ENCODE data around the gene IL17F.

Gene IL17F

GRCh38 chr6:52244400-52244799 lies at the start of gene IL17F:
TSS of gene IL17F (minus strand) at chr6:52244500. CDS start at chr6:52244429, 71 bp downstream.
- Histone ChIP-seq H3K4me1 (ENCODE audit: insufficient read depth, low read length) (no peaks in the 10 kb centered on the region), H3K9ac (ENCODE audit: low read depth, low read length) (no peak within 1 kb of the TSS), H3K36me3 (ENCODE audit: insufficient read depth, low read length) (no peaks in the 10 kb centered on the region), H3K9me3 (ENCODE audit: control insufficient read depth, insufficient read depth, low read length) (no peaks in the 10 kb centered on the region)

- Histone ChIP-seq H3K9ac (ENCODE audit: low read depth, low read length) (no peak overlapping the region), H3K4me1 (ENCODE audit: insufficient read depth, low read length) (no peaks in the 10 kb centered on the region), H3K36me3 (ENCODE audit: insufficient read depth, low read length) (no peaks in the 10 kb centered on the region), H3K9me3 (ENCODE audit: control insufficient read depth, insufficient read depth, low read length) (peaks cover 8% of the 10 kb centered on the region; the same call in 1 of the 2 replicates)
Measured at GRCh38 chr6:52293067-52293466, 48.8 kb upstream of the IL17F start.

DNA sequence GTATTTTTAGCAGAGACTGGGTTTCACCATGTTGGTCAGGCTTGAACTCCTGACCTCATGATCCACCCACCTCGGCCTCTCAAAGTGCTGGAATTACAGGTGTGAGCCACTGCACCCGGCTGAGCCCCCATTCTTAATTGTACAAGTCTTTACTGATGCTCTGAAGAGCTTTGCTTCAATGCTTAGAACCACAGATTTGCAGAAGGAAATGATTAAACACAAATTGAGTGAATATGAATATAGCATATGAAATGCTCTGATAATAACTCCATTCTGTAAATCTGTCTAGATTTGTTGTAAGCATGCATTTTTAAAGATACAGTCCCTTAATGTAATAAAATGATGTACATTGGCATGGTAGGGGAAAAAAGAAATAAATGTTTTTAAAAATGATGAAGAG lies 44.5 kb upstream of the IL17F start:
- no peaks in the 10 kb centered on the region for H3K36me3 ChIP-seq (ENCODE audit: insufficient read depth, low read length)
- no peak overlapping the region for H3K9ac ChIP-seq (ENCODE audit: low read depth, low read length)
- no peaks in the 10 kb centered on the region; the same call in 1 of the 2 replicates for H3K4me1 ChIP-seq (ENCODE audit: insufficient read depth, low read length)
- no peaks in the 10 kb centered on the region for H3K9me3 ChIP-seq (ENCODE audit: control insufficient read depth, insufficient read depth, low read length)

DNA sequence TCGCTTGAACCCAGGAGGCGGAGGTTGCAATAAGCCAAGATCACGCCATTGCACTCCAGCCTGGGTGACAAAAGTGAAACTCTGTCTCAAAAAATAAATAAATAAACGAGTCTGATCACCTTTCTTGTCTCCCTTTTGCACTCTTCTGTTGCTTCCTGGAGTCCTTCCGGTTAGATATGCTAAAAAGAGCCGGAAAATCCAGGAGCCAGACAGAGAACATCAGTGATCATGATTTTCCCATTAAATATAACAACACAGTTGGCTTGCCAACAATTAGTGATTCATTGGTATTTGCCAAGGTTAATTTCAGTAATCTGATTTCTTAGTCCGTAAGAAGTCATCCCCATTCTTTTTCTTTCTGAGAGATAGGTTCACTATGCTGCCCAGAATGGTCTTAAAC lies 43.9 kb upstream of the IL17F start:
- H3K9ac ChIP-seq (ENCODE audit: low read depth, low read length): no peak overlapping the region
- H3K4me1 ChIP-seq (ENCODE audit: insufficient read depth, low read length): no peaks in the 10 kb centered on the region; the same call in 1 of the 2 replicates
- peaks cover under 1% of the 10 kb centered on the region; the same call in 1 of the 2 replicates for H3K36me3 ChIP-seq (ENCODE audit: insufficient read depth, low read length)
- no peaks in the 10 kb centered on the region for H3K9me3 ChIP-seq (ENCODE audit: control insufficient read depth, insufficient read depth, low read length)

DNA sequence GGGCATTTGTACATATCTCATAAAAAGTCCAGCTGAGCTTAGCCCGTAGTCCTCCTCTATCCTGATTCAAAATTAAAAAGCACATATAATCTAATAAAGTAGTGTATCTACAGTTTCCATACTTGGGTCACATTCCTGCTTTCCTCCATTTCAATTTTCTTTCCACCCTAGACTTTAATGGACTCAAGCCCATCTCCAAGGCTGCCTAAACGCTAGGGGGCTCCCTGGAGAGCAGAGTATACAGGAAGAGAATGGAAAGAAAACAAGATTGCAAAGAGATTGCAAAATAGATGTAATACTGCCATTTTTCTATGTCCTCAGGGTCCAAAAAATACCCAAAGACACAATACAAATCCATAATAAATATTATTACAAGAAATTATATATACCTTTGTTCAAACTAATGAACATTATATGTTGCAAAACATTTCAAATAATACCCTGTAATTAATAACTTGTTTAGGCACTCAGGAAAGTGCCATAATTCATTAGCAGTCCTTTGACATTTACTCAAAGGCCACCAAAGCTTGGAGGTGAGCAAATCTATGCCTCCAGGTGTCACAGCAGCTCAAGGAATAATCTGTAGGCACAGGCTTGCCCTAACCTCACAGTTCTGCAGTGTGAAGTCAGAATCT lies 42.6 kb upstream of the IL17F start:
- Histone ChIP-seq H3K9ac (ENCODE audit: low read depth, low read length) (no peak overlapping the region), H3K9me3 (ENCODE audit: control insufficient read depth, insufficient read depth, low read length) (no peaks in the 10 kb centered on the region), H3K4me1 (ENCODE audit: insufficient read depth, low read length) (no peaks in the 10 kb centered on the region; the same call in 1 of the 2 replicates), H3K36me3 (ENCODE audit: insufficient read depth, low read length) (peaks cover 14% of the 10 kb centered on the region)

DNA sequence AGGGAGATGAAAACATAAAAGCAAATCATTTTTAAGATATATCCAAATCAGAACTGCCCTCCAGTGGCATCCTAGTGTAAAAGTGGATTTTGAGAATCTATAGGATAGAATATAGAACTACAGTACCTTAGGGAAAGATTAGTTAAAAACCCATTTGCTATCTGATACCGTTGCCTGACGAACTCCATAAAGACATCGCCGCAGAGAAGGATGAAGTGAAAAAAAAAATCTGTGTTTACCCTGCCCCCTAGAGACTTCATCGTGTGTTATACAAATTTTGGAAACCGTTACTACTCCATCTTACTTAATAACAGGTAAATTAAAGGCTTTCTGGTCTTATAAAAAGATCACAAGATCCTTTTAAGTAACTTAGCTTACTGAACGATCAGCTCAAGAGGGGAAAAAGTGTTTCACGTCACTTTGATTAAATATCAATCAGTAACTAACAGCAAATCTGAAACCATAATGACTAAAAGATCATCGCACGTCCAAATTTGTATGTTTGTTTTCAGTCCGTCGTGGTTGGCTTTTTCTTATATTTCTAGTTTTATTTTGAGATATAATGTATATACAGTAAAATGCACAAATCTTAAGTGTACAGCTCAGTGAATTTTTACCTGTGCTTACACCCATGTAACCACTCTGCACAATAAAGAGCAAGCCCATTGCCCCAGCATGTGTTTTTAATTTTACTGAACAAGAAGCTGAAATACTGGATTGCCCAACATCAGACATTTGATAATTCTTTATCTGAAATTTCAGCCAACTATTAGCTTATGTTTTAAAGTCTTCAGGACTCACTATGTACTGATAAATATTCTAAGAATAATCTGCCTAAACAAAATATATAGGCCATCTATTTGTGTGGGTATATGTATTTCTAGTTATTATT lies 41.1 kb upstream of the IL17F start:
- no peaks in the 10 kb centered on the region; the same call in 1 of the 2 replicates for H3K4me1 ChIP-seq (ENCODE audit: insufficient read depth, low read length)
- peak overlapping the region; percentile 60 for H3K9ac ChIP-seq (ENCODE audit: low read depth, low read length)
- H3K36me3 ChIP-seq (ENCODE audit: insufficient read depth, low read length): peaks cover 28% of the 10 kb centered on the region
- H3K9me3 ChIP-seq (ENCODE audit: control insufficient read depth, insufficient read depth, low read length): no peaks in the 10 kb centered on the region

DNA sequence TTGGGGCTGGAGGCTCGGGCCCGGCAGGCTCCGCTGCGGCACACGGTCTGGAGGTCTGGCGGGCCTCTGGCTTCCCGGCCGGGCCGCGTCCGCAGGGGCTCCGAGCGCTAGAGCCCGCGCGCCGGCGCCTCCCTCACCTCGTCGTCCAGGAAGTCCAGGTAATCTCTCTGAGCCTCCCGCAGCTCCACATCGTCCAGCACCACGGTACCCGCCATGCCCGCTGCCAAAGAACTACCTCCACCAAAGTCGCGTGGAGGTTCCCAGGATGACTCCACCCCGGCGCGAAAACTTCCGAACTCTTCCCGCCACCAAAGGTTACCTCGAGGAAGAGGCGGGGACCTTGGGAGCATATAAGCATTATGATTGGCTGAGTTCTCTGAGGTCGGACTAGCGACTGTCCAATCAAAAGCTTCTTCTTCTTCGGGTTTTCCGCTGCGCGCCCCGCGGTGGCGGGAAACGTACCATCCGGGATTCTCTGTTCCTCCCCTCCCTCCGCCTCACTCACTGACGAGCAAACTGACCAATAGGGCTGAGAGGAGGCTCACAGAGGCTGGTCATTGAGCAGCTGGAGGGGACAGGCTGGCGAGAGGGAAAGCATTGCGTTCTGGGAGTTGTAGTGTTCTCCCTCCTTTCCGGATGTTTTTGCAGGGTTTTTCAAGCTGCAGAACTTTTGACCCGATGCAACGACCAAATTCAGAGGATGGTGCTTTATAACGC lies 40.3 kb upstream of the IL17F start, which contains the start of gene MCM3:
Gene MCM3 (minus strand): TSS at position 283 of the 717 bp plus-strand sequence. CDS start 68 bp downstream, at position 215.
- peak within 1 kb of the TSS; percentile 89 for H3K9ac ChIP-seq (ENCODE audit: low read depth, low read length)
- H3K4me1 ChIP-seq (ENCODE audit: insufficient read depth, low read length): no peaks in the 10 kb centered on the region; the same call in 1 of the 2 replicates
- peaks cover 36% of the 10 kb centered on the region for H3K36me3 ChIP-seq (ENCODE audit: insufficient read depth, low read length)
- H3K9me3 ChIP-seq (ENCODE audit: control insufficient read depth, insufficient read depth, low read length): no peaks in the 10 kb centered on the region

- H3K9me3 ChIP-seq (ENCODE audit: control insufficient read depth, insufficient read depth, low read length): no peaks in the 10 kb centered on the region
- H3K4me1 ChIP-seq (ENCODE audit: insufficient read depth, low read length): no peaks in the 10 kb centered on the region; the same call in 1 of the 2 replicates
- H3K36me3 ChIP-seq (ENCODE audit: insufficient read depth, low read length): peaks cover 40% of the 10 kb centered on the region
- H3K9ac ChIP-seq (ENCODE audit: low read depth, low read length): peak overlapping the region; percentile 89
Measured at GRCh38 chr6:52284131-52284459, 39.8 kb upstream of the IL17F start.

GRCh38 chr6:52283111-52283510 lies 38.8 kb upstream of the IL17F start:
- Histone ChIP-seq H3K4me1 (ENCODE audit: insufficient read depth, low read length) (no peaks in the 10 kb centered on the region; the same call in 1 of the 2 replicates), H3K9me3 (ENCODE audit: control insufficient read depth, insufficient read depth, low read length) (no peaks in the 10 kb centered on the region), H3K36me3 (ENCODE audit: insufficient read depth, low read length) (peaks cover 48% of the 10 kb centered on the region), H3K9ac (ENCODE audit: low read depth, low read length) (peak overlapping the region; percentile 89)

GRCh38 chr6:52276130-52276529 lies 31.8 kb upstream of the IL17F start:
- H3K36me3 ChIP-seq (ENCODE audit: insufficient read depth, low read length): peaks cover 78% of the 10 kb centered on the region

DNA sequence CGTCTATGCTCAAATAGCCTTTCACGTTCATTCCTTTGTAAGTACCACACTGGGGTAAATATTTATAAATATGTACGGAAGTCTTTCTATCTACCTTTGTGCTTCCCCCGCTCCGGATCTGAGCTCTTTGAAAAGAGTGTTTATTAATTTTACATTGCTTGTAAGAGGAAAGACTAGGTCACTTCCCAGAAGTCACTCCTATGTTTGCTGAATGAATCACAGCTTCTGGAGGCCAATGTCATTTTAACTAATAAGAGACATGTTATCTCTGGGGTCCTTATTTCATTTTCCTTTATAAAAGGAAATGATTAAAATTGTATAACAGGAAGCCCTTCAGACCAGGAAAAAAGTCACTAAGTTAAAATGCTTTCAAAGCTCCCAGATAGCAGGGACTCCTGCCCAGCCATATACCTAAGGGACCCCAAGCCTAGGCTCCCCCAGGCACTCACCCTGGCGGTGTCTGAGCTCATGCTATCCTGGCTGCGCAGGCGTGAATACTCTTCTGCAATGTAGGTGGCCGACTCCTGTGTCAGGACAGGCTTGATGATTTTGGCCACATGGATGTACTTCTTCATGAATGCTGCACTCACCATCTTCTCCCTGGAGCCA lies 27.7 kb upstream of the IL17F start:
- no peak overlapping the region for H3K9ac ChIP-seq (ENCODE audit: low read depth, low read length)
- peaks cover 72% of the 10 kb centered on the region for H3K36me3 ChIP-seq (ENCODE audit: insufficient read depth, low read length)
- H3K9me3 ChIP-seq (ENCODE audit: control insufficient read depth, insufficient read depth, low read length): no peaks in the 10 kb centered on the region
- H3K4me1 ChIP-seq (ENCODE audit: insufficient read depth, low read length): no peaks in the 10 kb centered on the region

More at GRCh38 chr6:52276130-52276529, 31.8 kb upstream of the IL17F start:
- Histone ChIP-seq H3K9me3 (ENCODE audit: control insufficient read depth, insufficient read depth, low read length) (no peaks in the 10 kb centered on the region), H3K4me1 (ENCODE audit: insufficient read depth, low read length) (no peaks in the 10 kb centered on the region), H3K9ac (ENCODE audit: low read depth, low read length) (no peak overlapping the region)

- Histone ChIP-seq H3K4me1 (ENCODE audit: insufficient read depth, low read length) (no peaks in the 10 kb centered on the region), H3K9ac (ENCODE audit: low read depth, low read length) (no peak overlapping the region), H3K36me3 (ENCODE audit: insufficient read depth, low read length) (peaks cover 47% of the 10 kb centered on the region), H3K9me3 (ENCODE audit: control insufficient read depth, insufficient read depth, low read length) (no peaks in the 10 kb centered on the region)
Measured at GRCh38 chr6:52263709-52264540, 19.6 kb upstream of the IL17F start.

DNA sequence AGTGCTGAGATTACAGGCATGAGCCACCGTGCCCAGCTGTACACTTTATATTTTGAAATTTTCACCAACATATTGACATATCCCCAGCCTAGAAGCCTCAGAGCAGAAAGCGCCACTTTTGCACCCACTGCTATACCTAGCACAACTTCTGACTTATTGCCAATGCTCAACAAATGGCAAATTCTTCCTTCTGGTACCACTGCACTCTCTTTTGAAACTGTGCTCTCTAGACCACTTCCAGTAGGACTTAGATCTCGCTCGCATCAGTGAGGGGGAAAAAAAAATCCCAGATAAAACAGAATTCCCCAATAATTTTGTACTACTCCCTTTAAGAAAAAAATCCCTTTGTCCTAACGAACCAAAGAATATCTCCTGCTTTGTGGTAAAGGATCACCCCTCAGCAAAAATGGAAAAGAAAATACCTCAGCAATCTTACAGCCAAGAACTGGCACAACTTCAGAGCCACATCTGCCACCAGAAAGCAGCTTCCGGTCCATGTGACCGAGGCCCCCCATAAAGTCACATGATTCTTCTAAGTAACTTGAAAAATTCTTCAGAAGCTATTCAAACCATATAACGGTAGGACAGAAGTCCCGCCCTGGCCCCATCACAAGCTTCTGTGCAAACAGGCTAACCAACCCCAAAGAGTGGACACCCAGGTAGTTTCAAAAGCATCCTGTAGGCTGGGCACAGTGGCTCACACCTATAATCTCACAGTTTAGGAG lies 18.5 kb upstream of the IL17F start:
- Histone ChIP-seq H3K9me3 (ENCODE audit: control insufficient read depth, insufficient read depth, low read length) (no peaks in the 10 kb centered on the region), H3K9ac (ENCODE audit: low read depth, low read length) (no peak overlapping the region), H3K4me1 (ENCODE audit: insufficient read depth, low read length) (no peaks in the 10 kb centered on the region), H3K36me3 (ENCODE audit: insufficient read depth, low read length) (peaks cover 38% of the 10 kb centered on the region)
